H1 (cell line): Measurements from ENCODE around the gene CD79A. TPM values are rescaled to one million over a fixed set of nuclear protein-coding genes. Genes with fewer than 3 reads are reported as not detected.

Source experiments
- CTCF ChIA-PET: fragments of 300-600 bp; sonication (Branson Sonifier 250); formaldehyde crosslinking; loops from one replicate; lab custom pipeline; 2021; ENCODE audit not compliant: partially characterized antibody; lab: Charles Lee
- POLR2A ChIA-PET: fragments of 300-600 bp; sonication (Branson Sonifier 250); formaldehyde crosslinking; loops from one replicate; lab custom pipeline; 2021; ENCODE audit warnings: inconsistent platforms; ENCODE audit not compliant: partially characterized antibody; lab: Charles Lee
- DNase-seq, 2 experiments: peaks; one replicate each; pipeline versions ENCODE4 v3.0.0 to v3.0.0-alpha.2; 2010 to 2022; ENCODE audit warnings: low spot score in 2 of 2, low read depth in 1 of 2, mixed read lengths in 1 of 2
- FAIRE-seq: peaks from 2 replicates; lab custom pipeline; 2011; peaks lifted over from hg19 to GRCh38; lab: Jason Lieb, UNC
- H2AFZ ChIP-seq: 2 replicates; pipeline ENCODE4 v1.8.1; 2012; ENCODE audit warnings: low read length, inconsistent platforms
- H2AK5ac ChIP-seq: 2 replicates; pipeline ENCODE4 v1.6.1; 2013; ENCODE audit warnings: low read depth, low read length
- H2BK120ac ChIP-seq: replicated peaks from 2 replicates; pipeline ENCODE3; 2013; ENCODE audit warnings: low read depth, low read length, inconsistent platforms
- H2BK12ac ChIP-seq: 2 replicates; pipeline ENCODE4 v1.6.1; 2013; ENCODE audit warnings: low read depth, low read length
- H2BK15ac ChIP-seq: 2 replicates; pipeline ENCODE4 v1.6.1; 2013; ENCODE audit warnings: low read length
- H2BK20ac ChIP-seq: 2 replicates; pipeline ENCODE4 v1.6.1; 2013; ENCODE audit warnings: low read length
- H2BK5ac ChIP-seq: 2 replicates; pipeline ENCODE4 v1.6.1; 2013; ENCODE audit warnings: low read depth, low read length
- H3K14ac ChIP-seq: 2 replicates; pipeline ENCODE4 v1.6.1; 2013; ENCODE audit warnings: inconsistent platforms; ENCODE audit not compliant: insufficient read length
- H3K18ac ChIP-seq: 2 replicates; pipeline ENCODE4 v1.6.1; 2013; ENCODE audit warnings: low read length; ENCODE audit errors: extremely low read depth
- H3K23ac ChIP-seq: 2 replicates; pipeline ENCODE4 v1.6.1; 2013; ENCODE audit warnings: inconsistent platforms; ENCODE audit not compliant: insufficient read length
- H3K23me2 ChIP-seq: 2 replicates; pipeline ENCODE4 v1.6.1; 2013; ENCODE audit warnings: low read depth, low read length
- H3K27ac ChIP-seq: 2 replicates; pipeline ENCODE4 v1.6.1; 2011; ENCODE audit warnings: low read depth, low read length, inconsistent platforms
- H3K27me3 ChIP-seq, 4 experiments: replicated peaks in 1 of 4; 1 replicate in 1 of 4; 2 replicates in 3 of 4; pipeline versions ENCODE4 v1.6.1 to v1.8.1; 2011 to 2013; ENCODE audit warnings: low read length in 3 of 4, mild to moderate bottlenecking in 3 of 4, inconsistent platforms in 2 of 4, mixed read lengths in 2 of 4, moderate library complexity in 1 of 4; ENCODE audit not compliant: control insufficient read depth in 3 of 4, insufficient read depth in 3 of 4; ENCODE audit errors: extremely low read depth in 1 of 4
- H3K36me3 ChIP-seq, 4 experiments: 2 replicates each; pipeline versions ENCODE4 v1.6.1 to v1.8.1; 2011 to 2013; ENCODE audit warnings: mild to moderate bottlenecking in 4 of 4, low read length in 3 of 4, moderate library complexity in 2 of 4, control low read depth in 1 of 4, inconsistent platforms in 1 of 4; ENCODE audit not compliant: insufficient read depth in 4 of 4, control insufficient read depth in 2 of 4
- H3K4ac ChIP-seq: replicated peaks from 2 replicates; pipeline ENCODE3; 2013; ENCODE audit warnings: low read length, low read depth, mixed read lengths, inconsistent platforms; ENCODE audit not compliant: insufficient read length
- H3K4me1 ChIP-seq, 4 experiments: replicated peaks in 1 of 4; 1 replicate in 1 of 4; 2 replicates in 3 of 4; pipeline versions ENCODE4 v1.6.1 to v1.8.1; 2011 to 2013; ENCODE audit warnings: low read length in 3 of 4, inconsistent platforms in 2 of 4, mixed read lengths in 1 of 4; ENCODE audit not compliant: insufficient read depth in 4 of 4, control insufficient read depth in 3 of 4
- H3K4me2 ChIP-seq, 2 experiments: 2 replicates each; pipeline versions ENCODE4 v1.6.1 to v1.8.1; 2011 to 2013; ENCODE audit warnings: low read depth in 2 of 2, low read length in 2 of 2, control low read depth in 1 of 2, inconsistent platforms in 1 of 2, mild to moderate bottlenecking in 1 of 2; ENCODE audit not compliant: insufficient read depth in 1 of 2
- H3K4me3 ChIP-seq, 4 experiments: fragments of 200-600, 300-600 bp in 1 of 4; sonication (generic), shearing (Covaris generic), sonication (Bioruptor Twin) in 1 of 4; 2 replicates each; pipeline versions ENCODE4 v1.5.1 to v1.8.1; 2011 to 2016; ENCODE audit warnings: low read length in 4 of 4, low read depth in 3 of 4, control low read depth in 2 of 4, inconsistent platforms in 2 of 4, mild to moderate bottlenecking in 2 of 4, mixed read lengths in 1 of 4, moderate library complexity in 1 of 4; ENCODE audit not compliant: insufficient read depth in 2 of 4; ENCODE audit errors: extremely low read depth in 1 of 4
- H3K56ac ChIP-seq: replicated peaks from 2 replicates; pipeline ENCODE3; 2013; ENCODE audit warnings: low read depth, mild to moderate bottlenecking, mixed read lengths, low read length, inconsistent platforms; ENCODE audit not compliant: insufficient read length
- H3K79me1 ChIP-seq: 2 replicates; pipeline ENCODE4 v1.6.1; 2013; ENCODE audit warnings: low read depth, low read length, control low read depth
- H3K79me2 ChIP-seq, 2 experiments: 2 replicates each; pipeline versions ENCODE4 v1.6.1 to v1.8.1; 2012 to 2013; ENCODE audit warnings: low read length in 2 of 2, mild to moderate bottlenecking in 2 of 2, inconsistent platforms in 1 of 2; ENCODE audit not compliant: insufficient read depth in 2 of 2, control insufficient read depth in 1 of 2
- H3K9ac ChIP-seq, 4 experiments: replicated peaks in 1 of 4; 1 replicate in 1 of 4; 2 replicates in 3 of 4; pipeline versions ENCODE4 v1.6.1 to v1.8.1; 2011 to 2013; ENCODE audit warnings: low read depth in 3 of 4, low read length in 3 of 4, control low read depth in 2 of 4, mild to moderate bottlenecking in 2 of 4, moderate library complexity in 2 of 4, inconsistent platforms in 1 of 4; ENCODE audit errors: extremely low read depth in 1 of 4
- H3K9me3 ChIP-seq, 2 experiments: 2 replicates each; pipeline versions ENCODE4 v1.6.1 to v1.8.1; 2012 to 2013; ENCODE audit warnings: mild to moderate bottlenecking in 2 of 2, moderate library complexity in 2 of 2, control low read depth in 1 of 2, inconsistent platforms in 1 of 2, low read depth in 1 of 2, low read length in 1 of 2, mixed read lengths in 1 of 2; ENCODE audit not compliant: insufficient read depth in 2 of 2
- H4K20me1 ChIP-seq, 2 experiments: replicated peaks in 1 of 2; 2 replicates each; pipeline versions ENCODE3 to v1.8.1; 2011 to 2013; ENCODE audit warnings: inconsistent platforms in 2 of 2, low read length in 2 of 2, mild to moderate bottlenecking in 1 of 2; ENCODE audit not compliant: insufficient read depth in 2 of 2, control insufficient read depth in 1 of 2
- H4K5ac ChIP-seq: 2 replicates; pipeline ENCODE4 v1.6.1; 2013; ENCODE audit warnings: low read length, low read depth, mixed read lengths, inconsistent platforms; ENCODE audit not compliant: insufficient read length
- H4K8ac ChIP-seq: 2 replicates; pipeline ENCODE4 v1.8.0; 2013; ENCODE audit warnings: mild to moderate bottlenecking, moderate library complexity, low read length, inconsistent platforms; ENCODE audit not compliant: insufficient read depth; ENCODE audit errors: extremely low read depth
- H4K91ac ChIP-seq: replicated peaks from 2 replicates; pipeline ENCODE3; 2013; ENCODE audit warnings: low read length, mixed read lengths, inconsistent platforms; ENCODE audit not compliant: insufficient read length
- ASH2L ChIP-seq: fragments of 200-600, 300-600 bp; sonication (generic); IDR thresholded peaks from one replicate; pipeline ENCODE4 v1.7.1; 2017; ENCODE audit warnings: low read length
- CEBPB ChIP-seq: IDR thresholded peaks from 2 replicates; pipeline ENCODE4 v1.6.1; 2012; ENCODE audit warnings: low read depth, low read length
- CREB1 ChIP-seq: IDR thresholded peaks from 2 replicates; pipeline ENCODE4 v1.6.1; 2012; ENCODE audit warnings: inconsistent platforms
- EP300 ChIP-seq, 2 experiments: IDR thresholded peaks; 1 replicate in 1 of 2; 2 replicates in 1 of 2; pipeline ENCODE4 v1.6.1; 2011 to 2012; ENCODE audit warnings: low read depth in 2 of 2, low read length in 2 of 2, mild to moderate bottlenecking in 2 of 2, borderline replicate concordance in 1 of 2, inconsistent platforms in 1 of 2, moderate library complexity in 1 of 2
- EZH2 ChIP-seq: fragments of 200-600 bp; sonication (generic); IDR thresholded peaks from 2 replicates; pipeline ENCODE4 v1.7.1; 2012; ENCODE audit warnings: low read depth, mild to moderate bottlenecking, moderate library complexity, low read length, inconsistent platforms; ENCODE audit not compliant: severe bottlenecking
- FOSL1 ChIP-seq: IDR thresholded peaks from 2 replicates; pipeline ENCODE4 v1.6.1; 2011; ENCODE audit warnings: mild to moderate bottlenecking, low read depth, low read length, moderate library complexity; ENCODE audit not compliant: insufficient read depth
- RAD21 ChIP-seq, 2 experiments: IDR thresholded peaks in 1 of 2; conservative IDR thresholded peaks in 1 of 2; 2 replicates each; pipeline ENCODE4 v1.6.1; 2011; ENCODE audit warnings: low read depth in 2 of 2, low read length in 2 of 2, improper control_type of control experiment in 1 of 2, inconsistent platforms in 1 of 2, mild to moderate bottlenecking in 1 of 2, moderate library complexity in 1 of 2
- RNF2 ChIP-seq: fragments of 200-900, 300-1000 bp; sonication (generic); IDR thresholded peaks from 2 replicates; pipeline ENCODE4 v1.7.1; 2016; ENCODE audit warnings: borderline replicate concordance, low read depth, mild to moderate bottlenecking, antibody characterized with exemption, low read length; ENCODE audit not compliant: poor library complexity, severe bottlenecking; ENCODE audit errors: missing control alignments
- SIRT6 ChIP-seq: IDR thresholded peaks from one replicate; pipeline ENCODE4 v1.7.1; 2012; ENCODE audit warnings: low read length, inconsistent platforms
- SRF ChIP-seq: IDR thresholded peaks from 2 replicates; pipeline ENCODE4 v1.6.1; 2011; ENCODE audit warnings: mild to moderate bottlenecking, low read depth, low read length, moderate library complexity
- WGBS, 2 experiments: shearing (Covaris generic) in 1 of 2; methylation state at CpG; one replicate each; pipeline versions ENCODE4 v1.1.6 to v1.1.7; 2013 to 2015; ENCODE audit warnings: low lambda C conversion rate in 2 of 2, mixed read lengths in 2 of 2, inconsistent platforms in 1 of 2, low coverage in 1 of 2, missing lambda C conversion rate in 1 of 2; ENCODE audit not compliant: insufficient replicate concordance in 2 of 2, insufficient coverage in 1 of 2, insufficient read length in 1 of 2; ENCODE audit errors: extremely low coverage in 1 of 2, missing lambda C conversion rate in 1 of 2; 5-methylcytosine and 5-hydroxymethylcytosine counted together
- polyA plus RNA-seq, 7 experiments: library from polyadenylated mRNA; depleted of rRNA in 3 of 7; stranded (reverse) in 5 of 7; unstranded in 2 of 7; fragments of >200 nt in 5 of 7; fragments of 200-250 nt in 2 of 7; gene quantifications; 1 replicate in 5 of 7; 2 replicates in 1 of 7; 4 replicates in 1 of 7; pipeline versions ENCODE4 v1.2.1 to v1.2.3, GENCODE V29; 2011 to 2013; ENCODE audit warnings: missing spikeins in 2 of 7, mixed read lengths in 2 of 7
- total RNA-seq: library from RNA; stranded (reverse); fragmentation: NEBNext Ultra II Directional; extraction: Animal tissue kit (Norgen Biotek cat#: 25700); gene quantifications from 2 replicates; pipeline ENCODE4 v1.2.1, GENCODE V29; 2021

CD79A gene
- total and polyA plus RNA-seq, 2 of the 8 experiments (the other 6 are each of a cell fraction or from before 2014, with no cell fraction given): 0.54 to 0.77 TPM

- no peak overlapping the region for H3K4ac ChIP-seq
- H4K91ac ChIP-seq: no peak overlapping the region
- H3K56ac ChIP-seq: no peak overlapping the region
- no peaks in the 10 kb centered on the region for H3K36me3 ChIP-seq
- FAIRE-seq: no peak
- H3K18ac ChIP-seq: no peak overlapping the region
- no peaks in the 10 kb centered on the region for H3K79me2 ChIP-seq
- no peak overlapping the region for H2BK12ac ChIP-seq
- H3K23ac ChIP-seq: no peak overlapping the region
- H4K8ac ChIP-seq: no peak overlapping the region
- H2BK5ac ChIP-seq: no peak overlapping the region
- POLR2A ChIA-PET: interaction anchor here (1.5 to 4.1 kb wide), 3 partner anchors 11 to 409 kb away, joined by 3 to 31 read pairs (median 6); partner anchors contain the start of genes DMAC2 and RPS19
- H2AFZ ChIP-seq: no peak overlapping the region
- no peaks in the 10 kb centered on the region for H3K23me2 ChIP-seq
- H3K27me3 ChIP-seq: no peaks in the 10 kb centered on the region; a peak in 1 of 7 replicates
- H3K4me3 ChIP-seq: no peak overlapping the region
- no peak overlapping the region for H2BK15ac ChIP-seq
- no peak overlapping the region for H3K27ac ChIP-seq
- CTCF ChIA-PET: interaction anchor here (1.2 to 2.1 kb wide), 2 partner anchors 54 to 56 kb away, joined by 3 to 6 read pairs; no protein-coding TSS in a partner anchor
- H3K4me1 ChIP-seq: no peaks in the 10 kb centered on the region; a peak in 1 of 7 replicates
- H3K79me1 ChIP-seq: no peaks in the 10 kb centered on the region
- H3K14ac ChIP-seq: no peak overlapping the region
- H4K5ac ChIP-seq: no peak overlapping the region
- H2BK20ac ChIP-seq: no peak overlapping the region
- no peak overlapping the region for H2AK5ac ChIP-seq
- 65% methylated on average over 2 of the region's 2 CpGs; no CpG with 5 or more reads in 1 of the 2 experiments for WGBS, 2 experiments
- no peaks in the 10 kb centered on the region for H4K20me1 ChIP-seq
- peaks cover 0 to 19% of the 10 kb centered on the region in 2 experiments; a peak in 3 of 4 replicates for H3K9me3 ChIP-seq
- no peak overlapping the region for H2BK120ac ChIP-seq
- DNase-seq: no peak
- H3K9ac ChIP-seq: no peak overlapping the region
- H3K4me2 ChIP-seq: no peak overlapping the region
- TF ChIP-seq ASH2L: no peak
- no peak for TF ChIP-seq EZH2
- TF ChIP-seq EP300 (IDR thresholded peaks at IDR 0.05; ENCODE audit: borderline replicate concordance in 1 of 2, low read depth in 2 of 2, low read length in 2 of 2): no peak
- no peak for TF ChIP-seq SRF
- TF ChIP-seq RAD21 (IDR thresholded peaks at IDR 0.05 in 1 of 2, conservative IDR thresholded peaks at IDR 0.05 in 1 of 2; ENCODE audit: low read depth in 2 of 2, low read length in 2 of 2): no peak
- TF ChIP-seq CREB1: no peak
- no peak for TF ChIP-seq FOSL1
- TF ChIP-seq SIRT6: no peak
- no peak for TF ChIP-seq CEBPB
- TF ChIP-seq RNF2: no peak
These were observed 28.0 kb upstream of the CD79A start for GRCh38 chr19:41849067-41849466.
